Activated CD8-positive, alpha-beta memory T cell treated with anti-CD3 and anti-CD28 coated beads for 24 hours (primary cell): Measurements from ENCODE around the gene CCHCR1.
A peak's percentile ranks its signal among the peaks of the same experiment; 100 is the strongest.
"Not testable (repeated sequence)": the region's sequence is repeated elsewhere in the genome, so short reads cannot be mapped to it uniquely, and the experiment has no call there.

Experiments
- DNase-seq: peaks from one replicate; pipeline ENCODE4 v3.0.0-alpha.2; 2020

The CCHCR1 gene, protein sequence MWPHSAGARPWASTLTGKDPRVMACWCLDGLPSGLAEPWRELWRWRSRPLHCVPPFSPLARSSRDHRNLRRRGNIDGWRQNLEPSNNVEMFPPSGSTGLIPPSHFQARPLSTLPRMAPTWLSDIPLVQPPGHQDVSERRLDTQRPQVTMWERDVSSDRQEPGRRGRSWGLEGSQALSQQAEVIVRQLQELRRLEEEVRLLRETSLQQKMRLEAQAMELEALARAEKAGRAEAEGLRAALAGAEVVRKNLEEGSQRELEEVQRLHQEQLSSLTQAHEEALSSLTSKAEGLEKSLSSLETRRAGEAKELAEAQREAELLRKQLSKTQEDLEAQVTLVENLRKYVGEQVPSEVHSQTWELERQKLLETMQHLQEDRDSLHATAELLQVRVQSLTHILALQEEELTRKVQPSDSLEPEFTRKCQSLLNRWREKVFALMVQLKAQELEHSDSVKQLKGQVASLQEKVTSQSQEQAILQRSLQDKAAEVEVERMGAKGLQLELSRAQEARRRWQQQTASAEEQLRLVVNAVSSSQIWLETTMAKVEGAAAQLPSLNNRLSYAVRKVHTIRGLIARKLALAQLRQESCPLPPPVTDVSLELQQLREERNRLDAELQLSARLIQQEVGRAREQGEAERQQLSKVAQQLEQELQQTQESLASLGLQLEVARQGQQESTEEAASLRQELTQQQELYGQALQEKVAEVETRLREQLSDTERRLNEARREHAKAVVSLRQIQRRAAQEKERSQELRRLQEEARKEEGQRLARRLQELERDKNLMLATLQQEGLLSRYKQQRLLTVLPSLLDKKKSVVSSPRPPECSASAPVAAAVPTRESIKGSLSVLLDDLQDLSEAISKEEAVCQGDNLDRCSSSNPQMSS

DNA sequence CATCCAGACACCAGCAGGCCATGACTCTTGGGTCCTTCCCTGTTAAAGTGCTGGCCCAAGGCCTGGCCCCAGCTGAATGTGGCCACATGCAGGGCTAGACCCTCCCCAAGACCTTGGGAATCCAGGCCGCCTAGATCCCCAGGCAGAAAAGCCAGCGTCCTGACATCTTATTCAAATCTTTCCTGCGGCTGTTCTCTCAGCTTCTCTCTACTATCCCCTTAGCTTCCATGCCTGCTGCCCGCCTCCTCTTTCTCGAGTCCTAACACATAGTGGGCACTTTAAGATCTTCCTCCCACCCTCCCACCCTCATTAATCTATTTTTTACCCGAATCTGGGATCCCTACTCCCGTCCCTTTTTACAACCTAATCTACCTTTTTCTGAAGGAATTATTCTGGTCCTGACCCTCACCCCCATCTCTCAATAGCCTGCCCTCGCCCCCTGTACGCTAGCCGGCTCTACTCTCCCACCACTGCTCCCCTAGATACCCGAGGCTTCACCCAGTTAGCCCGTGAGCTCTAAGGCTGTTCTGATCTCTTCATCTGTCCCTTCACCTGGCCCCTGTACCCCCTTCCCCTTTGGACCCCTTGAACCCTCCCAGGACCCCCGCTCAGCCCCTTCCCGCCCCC lies at the start of gene CCHCR1:
Gene CCHCR1, minus strand, starts transcription at position 290 of the 627 bp plus-strand sequence. Its CDS starts 202 bp downstream, at position 88.
- DNase-seq, result no peak

DNA sequence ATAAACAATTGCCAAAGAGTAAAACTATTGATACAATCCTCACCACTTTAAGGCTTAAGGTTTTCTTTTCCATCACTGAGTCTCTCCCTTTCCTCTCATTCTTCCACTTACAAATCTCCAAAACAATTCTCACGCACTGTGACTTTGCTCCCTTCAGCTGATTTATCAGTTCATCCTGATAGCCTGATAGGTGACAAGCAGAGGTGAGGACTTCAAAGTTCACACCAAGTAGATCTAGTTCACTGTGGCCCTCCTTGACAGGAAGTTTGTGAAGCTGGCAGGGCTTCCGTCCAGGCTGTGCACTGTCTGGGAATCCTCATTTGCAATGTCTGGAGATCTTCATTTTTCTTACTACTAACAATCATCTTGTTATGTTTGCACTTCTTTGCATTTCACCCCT lies 48.0 kb upstream of the CCHCR1 start:
- no peak for DNase-seq

DNA sequence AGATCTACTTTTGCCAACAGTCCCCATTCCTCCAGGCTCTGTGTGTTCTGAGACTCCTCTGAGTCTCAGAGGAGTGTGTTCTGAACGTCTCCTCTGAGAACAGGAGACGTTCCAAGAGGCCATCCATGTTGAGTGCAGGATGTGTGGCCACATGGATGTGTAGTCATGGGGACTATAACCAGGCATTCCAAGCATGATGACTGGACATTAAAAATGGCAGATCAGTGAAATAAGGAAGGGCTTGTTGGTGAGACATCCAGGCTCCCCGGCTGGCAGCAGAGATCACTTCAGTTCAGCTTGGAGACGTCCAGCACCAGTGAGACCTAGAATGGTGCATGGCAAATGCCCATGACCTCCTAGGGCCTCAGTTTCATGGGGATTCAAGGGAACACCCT lies 47.1 kb upstream of the CCHCR1 start:
- DNase-seq, result no peak

DNA sequence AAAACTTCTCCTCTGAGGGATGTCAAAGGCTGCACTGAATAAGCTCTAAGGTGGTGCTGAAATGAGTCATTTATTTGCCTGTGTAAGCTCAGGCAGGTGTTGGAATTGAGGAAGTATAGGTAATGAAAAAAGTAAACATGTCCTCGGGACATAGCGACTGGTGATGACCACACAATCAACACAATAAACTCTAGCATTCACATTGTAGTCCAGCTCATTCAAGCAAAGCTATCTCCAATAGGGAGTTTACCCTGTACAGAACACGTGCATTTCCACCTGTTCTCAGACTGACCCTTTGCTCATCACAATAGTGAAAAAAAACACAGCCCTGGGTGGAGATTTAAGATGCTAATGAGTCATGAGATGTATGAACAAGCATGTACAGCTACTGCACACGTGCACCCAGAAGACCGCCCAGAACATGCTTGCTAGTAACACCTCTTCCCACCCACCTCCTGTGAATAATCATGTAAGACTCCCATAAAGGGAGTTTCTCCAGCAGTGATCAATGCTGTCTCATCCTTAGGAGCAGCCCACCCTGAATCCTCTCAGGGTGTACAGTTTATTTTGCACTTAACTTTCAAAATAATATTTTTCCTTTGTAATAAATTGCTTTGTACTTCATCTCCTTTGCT lies 45.9 kb upstream of the CCHCR1 start:
- DNase-seq, result peak; percentile 78

DNA sequence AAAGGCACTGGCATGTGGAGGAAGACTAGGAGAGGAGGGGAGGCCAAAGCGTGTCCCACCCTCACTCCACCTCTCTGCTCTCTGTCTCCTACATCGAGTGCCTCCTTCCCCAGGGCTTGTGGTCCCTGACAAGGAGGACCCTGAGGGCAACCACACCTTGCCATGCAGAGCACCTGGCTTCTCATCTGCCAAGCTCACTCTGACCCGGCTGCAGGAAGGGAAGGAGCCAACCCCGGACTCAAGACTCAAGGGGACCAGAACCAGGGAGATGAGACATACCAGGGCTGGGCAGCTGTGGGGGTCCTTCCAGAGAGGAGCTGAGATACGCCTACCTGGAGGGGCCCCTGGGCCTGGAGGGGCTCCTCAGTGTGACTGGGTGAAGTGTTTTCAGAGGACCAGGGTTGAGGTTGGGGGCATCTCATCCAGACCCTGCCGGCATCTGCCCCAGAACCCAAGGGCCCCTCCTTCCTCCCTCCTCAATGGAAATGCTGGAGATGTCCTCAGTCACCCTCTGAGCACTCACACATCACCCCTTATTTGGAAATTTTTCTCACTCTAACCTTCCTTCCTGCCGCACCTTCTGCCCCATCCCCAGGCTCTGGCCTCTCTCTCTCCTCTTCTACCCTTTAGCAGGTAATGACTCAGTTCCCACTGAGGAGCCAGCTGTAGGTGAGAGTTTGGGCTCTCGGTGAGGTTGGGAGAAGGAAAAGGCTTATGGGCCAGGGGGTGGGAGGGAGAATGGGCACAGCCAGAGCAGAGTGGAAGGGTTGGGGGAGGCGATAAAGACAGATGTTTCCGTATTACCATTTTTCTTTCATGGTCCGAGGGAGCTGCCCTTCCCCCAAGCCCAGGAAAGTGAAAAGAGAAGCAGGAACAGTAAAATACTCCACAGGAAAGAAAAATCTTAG lies 44.9 kb upstream of the CCHCR1 start:
- DNase-seq, result no peak

DNA sequence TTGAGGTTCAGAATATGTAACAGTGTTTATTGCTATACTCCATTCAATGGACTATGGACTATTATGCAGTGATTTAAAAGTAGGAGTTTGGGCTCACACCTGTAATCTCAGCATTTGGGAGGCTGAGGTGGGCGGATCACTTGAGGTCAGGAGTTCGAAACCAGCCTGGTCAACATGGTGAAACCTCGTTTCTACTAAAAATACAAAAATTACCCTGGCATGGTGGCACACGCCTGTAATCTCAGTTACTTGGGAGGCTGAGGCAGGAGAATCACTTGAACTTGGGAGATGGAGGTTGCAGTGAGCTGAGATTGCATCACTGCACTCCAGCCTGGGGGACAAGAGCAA lies 41.5 kb upstream of the CCHCR1 start:
- DNase-seq, result not testable (repeated sequence)

DNA sequence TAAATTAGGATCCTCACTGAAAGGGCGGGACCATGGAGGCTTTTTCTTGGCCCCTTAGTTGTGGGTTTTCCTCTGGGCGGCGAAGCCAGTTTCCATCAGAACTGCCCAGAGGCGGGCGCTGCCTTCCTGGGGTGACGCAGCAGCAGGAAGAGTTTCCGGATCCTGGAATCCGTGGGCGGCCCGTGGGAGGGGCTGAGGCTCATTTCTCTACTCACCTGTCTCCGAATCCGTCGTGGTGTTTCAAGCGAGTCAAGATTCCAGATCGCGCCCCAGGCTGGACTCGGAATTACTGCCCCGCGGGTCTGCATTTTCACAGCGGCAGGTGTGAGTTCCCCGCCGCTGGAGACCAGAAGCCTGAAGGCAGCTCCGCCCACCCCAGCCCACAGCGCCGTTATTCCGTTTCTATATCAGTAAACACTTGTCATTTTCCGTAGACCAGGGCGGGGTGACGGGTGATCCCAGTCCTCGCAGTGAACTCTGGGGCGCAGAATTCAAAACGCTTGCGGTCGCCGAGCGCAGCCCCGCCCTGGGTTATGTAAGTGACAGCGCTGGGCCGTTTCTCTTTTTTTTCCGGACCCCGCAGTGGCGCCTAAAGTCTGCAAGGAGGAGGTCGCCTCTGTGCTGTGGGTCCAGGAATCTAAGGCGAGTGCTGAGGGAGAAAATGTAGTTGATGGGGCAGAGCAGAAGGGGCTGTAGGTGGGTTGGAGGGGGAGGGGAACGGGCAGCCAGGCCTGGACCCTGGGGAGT lies 40.1 kb upstream of the CCHCR1 start:
- DNase-seq, result peak; percentile 93

DNA sequence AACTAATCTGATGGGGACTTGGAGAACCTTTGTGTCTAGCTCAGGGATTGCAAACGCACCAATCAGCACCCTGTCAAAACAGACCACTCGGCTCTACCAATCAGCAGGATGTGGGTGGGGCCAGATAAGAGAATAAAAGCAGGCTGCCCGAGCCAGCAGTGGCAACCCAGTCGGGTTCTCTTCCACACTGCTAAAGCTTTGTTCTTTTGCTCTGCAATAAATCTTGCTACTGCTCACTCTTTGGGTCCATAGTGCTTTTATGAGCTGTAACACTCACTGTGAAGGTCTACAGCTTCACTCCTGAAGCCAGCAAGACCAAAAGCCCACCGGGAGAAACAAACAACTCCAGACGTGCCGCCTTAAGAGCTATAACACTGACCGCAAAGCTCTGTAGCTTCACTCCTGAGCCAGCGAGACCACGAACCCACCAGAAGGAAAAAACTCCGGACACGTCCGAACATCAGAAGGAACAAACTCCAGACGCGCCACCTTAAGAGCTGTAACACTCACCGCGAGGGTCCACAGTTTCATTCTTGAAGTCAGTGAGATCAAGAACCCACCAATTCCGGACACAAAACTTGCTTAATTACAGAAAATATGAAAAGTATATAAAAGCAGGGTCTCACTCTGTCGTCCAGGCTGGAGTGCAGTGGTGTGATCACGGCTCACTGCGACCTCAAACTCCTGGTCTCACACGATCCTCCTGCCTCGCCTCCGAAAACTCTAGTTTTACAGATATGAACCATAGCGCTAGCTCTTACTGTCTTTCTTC lies 38.8 kb upstream of the CCHCR1 start:
- not testable (repeated sequence) for DNase-seq

DNA sequence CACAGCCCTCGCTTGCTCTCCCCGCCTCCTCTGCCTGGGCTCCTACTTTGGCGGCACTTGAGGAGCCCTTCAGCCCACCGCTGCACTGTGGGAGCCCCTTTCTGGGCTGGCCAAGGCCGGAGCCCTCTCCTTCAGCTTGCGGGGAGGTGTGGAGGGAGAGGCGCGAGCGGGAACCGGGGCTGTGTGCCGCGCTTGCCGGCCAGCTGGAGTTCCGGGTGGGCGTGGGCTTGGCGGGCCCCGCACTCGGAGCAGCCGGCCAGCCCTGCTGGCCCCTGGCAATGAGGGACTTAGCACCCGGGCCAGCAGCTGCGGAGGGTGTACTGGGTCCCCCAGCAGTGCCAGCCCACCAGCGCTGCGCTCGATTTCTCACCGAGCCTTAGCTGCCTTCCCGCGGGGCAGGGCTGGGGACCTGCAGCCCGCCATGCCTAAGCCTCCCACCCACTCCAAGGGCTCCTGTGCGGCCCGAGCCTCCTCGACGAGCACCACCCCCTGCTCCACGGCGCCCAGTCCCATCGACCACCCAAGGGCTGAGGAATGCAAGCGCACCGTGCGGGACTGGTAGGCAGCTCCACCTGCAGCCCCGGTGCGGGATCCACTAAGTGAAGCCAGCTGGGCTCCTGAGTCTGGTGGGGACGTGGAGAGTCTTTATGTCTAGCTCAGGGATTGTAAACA lies 37.8 kb upstream of the CCHCR1 start:
- DNase-seq, result not testable (repeated sequence)

DNA sequence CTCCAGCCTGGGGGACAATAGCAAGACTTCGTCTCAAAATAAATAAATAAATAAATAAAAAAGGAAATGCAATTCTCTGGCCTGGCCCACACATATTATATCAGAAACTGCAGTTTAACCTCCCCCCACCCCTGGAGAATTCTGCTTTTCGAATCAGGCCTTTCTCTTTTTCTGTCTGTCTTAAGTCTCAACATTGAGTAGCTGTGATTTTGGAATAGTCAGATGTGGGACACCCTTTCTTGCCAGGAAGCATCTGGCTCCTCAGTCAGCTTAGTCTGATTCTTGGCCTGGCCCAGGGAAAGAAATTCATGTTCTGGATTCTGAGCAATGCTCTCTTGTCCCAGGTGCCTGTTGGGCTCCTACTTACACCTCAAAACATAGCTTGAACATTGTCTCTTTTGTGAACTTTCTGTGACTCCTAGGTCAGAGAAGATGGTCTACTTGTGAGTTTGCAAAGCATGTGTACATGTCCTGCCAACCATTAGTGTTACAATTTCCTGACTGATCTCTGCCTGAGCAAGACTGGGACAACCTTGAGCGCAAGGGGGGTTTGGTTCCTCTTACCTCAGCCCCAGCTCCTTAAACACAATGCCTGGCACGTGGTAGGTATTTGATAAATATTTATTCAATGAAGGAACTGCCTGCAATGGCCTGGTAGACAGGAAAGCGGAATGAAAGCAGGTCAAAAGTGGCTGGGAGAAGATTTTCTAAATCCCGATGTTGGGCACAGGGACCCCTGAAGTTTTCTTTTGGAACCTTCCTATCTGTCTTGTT lies 36.6 kb upstream of the CCHCR1 start:
- no peak for DNase-seq

DNA sequence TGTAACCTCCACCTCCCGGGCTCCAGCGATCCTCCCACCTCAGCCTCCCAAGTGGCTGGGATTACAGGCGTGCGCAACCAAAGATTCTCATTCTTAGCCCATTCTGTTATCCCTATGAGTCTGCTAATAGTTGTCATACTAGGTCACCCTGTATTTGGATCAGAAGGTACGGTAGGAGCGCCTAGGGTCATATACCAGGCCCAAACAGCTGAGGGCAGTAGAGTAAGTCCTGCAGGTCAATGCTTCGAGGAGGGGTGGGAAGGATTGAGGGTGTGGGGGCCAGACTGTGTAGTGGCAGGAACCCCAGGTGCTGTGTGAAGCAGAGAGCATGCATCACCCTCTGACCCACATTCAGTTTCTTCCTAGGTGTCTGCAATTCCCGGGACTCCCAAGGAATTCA lies 35.6 kb upstream of the CCHCR1 start:
- DNase-seq, result no peak

DNA sequence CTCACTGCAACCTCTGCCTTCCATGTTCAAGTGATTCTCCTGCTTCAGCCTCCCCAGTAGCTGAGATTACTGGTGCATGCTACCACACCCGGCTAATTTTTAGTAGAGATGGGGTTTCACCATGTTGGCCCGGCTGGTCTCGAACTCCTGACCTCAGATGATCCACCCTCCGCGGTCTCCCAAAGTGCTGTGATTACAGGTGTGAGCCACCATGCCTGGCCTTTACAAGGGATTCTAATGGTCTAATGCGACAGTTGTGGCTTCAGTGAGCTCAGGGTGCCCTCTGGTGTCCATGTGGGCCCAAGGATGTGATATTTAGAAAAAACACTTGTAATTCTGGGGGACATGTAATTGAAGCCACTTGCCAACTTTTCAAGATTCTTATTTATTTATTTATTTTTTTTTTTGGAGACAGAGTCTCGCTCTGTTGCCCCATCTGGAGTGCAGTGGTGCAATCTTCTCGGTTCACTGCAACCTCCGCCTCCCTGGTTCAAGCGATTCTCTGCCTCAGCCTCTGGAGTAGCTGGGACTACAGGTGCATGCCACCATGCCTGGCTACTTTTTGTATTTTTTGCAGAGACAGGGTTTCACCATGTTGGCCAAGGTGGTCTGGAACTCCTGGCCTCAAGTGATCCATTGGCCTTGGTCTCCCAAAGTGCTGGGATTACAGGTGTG lies 35.0 kb upstream of the CCHCR1 start:
- peak; percentile 78 for DNase-seq

DNA sequence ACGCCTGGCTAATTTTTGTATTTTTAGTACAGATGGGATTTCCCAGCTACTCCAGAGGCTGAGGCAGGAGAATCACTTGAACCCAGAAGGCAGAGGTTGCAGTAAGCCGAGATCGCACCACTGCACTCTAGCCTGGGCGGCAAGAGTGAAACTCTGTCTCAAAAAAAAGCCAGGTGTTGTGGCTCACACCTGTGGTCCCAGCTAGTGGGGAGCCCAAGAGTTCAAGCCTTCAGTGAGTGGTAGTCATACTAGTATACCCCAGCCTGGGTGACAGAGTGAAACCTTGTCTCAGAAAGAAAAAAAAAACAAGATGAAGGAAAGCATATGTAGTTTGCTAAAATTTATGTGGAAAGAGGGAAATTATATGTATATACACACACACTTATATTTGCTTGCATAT lies 32.9 kb upstream of the CCHCR1 start:
- no peak for DNase-seq

DNA sequence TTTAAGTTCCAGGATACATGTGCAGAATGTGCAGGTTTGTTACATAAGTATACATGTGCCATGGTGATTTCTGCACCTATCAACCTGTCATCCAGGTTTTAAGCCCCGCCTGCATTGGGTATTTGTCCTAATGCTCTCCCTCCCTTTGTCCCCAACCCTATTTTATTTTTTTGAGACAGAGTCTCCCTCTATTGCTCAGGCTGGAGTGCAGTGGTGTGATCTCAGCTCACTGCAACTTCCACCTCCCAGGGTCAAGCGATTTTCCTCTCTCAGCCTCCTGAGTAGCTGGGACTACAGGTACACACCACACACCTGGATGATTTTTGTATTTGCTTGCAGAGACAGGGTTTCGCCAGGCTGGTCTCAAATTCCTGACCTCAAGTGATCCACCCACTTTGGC lies 31.6 kb upstream of the CCHCR1 start:
- DNase-seq, result not testable (repeated sequence)

DNA sequence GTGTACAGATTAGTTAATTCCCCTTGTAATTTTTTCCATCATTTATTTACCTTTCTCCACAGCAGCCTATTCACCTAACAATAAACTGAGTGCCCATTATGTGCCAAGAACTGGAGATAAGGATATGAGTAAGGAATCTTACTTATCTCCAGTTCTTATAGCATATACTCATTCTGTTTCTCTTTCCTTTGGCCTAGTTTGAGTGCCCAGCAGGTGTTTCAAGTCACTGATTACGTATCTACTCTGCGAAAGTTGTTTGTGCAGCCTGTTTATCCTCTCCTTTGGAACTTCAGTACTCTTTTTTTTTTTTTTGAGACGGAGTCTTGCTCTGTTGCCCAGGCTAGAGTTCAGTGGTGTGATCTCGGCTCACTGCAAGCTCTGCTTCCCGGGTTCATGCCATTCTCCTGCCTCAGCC lies 30.2 kb upstream of the CCHCR1 start:
- DNase-seq, result no peak

DNA sequence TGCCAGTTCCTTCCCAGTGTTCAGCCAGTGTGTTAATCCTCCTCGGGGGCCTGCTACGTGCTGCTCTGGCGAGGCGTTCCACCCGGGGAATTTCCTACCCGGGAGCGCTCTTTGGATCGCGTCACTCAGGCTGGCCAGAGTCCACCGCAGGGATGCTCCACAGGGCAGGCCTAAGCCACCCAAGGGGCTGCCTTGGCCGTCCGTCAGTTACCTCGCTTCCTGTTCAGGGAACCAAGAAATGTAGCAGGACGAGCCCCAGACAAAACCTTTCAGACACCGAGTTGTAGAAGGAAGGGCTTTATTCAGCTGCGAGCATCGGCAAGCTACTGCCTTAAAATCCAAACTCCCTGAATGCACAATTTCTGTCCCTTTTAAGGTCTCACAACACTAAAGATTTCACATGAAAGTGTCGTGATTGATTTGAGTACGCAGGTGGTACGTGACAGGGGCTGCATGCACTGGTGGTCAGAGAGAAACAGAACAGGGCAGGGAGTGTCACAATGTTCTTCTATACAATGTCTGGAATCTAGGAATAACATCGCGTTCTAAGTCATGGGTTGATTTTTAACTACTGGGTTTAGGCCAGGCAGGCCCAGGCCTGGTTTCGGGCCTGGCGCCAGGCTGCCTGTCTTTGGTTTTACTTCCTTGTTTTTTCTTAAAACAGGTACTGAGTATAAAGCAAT lies 28.6 kb upstream of the CCHCR1 start:
- DNase-seq, result no peak

DNA sequence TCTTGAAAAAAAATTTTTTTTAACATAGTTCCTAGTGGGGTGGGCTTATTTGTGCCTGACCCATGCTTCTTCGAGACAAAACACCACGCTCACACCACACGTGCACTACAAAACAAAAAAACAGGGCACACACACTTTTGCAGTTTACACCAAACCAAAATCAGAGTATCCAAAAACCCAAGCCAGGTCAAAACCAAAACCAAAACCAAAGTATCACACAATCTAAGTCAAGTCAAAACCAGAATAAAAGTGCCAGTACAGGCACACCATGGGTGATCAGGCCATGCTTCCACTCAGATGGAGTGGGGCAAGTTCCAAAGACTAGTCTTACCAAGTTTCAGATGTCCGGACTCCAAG lies 28.1 kb upstream of the CCHCR1 start:
- not testable (repeated sequence) for DNase-seq

DNA sequence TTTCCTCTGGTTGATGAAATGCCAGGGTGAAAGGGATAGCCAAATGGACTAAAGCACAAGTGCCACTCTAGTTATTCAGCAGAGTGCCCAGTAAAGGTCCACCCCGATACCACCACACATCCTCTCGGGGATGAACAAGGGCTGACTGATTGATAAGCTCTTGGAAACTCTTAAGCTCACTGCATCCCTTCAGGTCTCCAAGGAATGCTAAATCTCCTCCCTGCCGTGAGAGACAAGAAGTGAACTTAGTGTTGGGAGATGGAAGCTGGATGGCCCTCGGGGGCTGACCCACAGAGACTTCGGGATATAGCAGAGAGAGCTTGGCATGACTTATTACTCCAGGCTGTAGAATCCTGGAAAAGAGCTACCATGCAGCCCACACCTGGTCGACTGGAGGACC lies 26.3 kb upstream of the CCHCR1 start:
- DNase-seq, result not testable (repeated sequence)
